ENCODE data around the gene MMP11.

- TF ChIP-seq CTCF (IDR thresholded peaks at IDR 0.05; ENCODE audit: poor library complexity) = no peak
- TF ChIP-seq EZH2phosphoT487 (IDR thresholded peaks at IDR 0.05; ENCODE audit: low read depth, severe bottlenecking, unreplicated experiment) = no peak
Observed at GRCh38 chr22:23826510-23827350, 54.1 kb downstream of the MMP11 start.
